ENCODE results near the gene IL1RAP.
"Not testable (repeated sequence)": the region's sequence is repeated elsewhere in the genome, so short reads cannot be mapped to it uniquely, and the experiment has no call there.

Gene IL1RAP

GRCh38 chr3:190506271-190506670 lies 7.6 kb upstream of the IL1RAP start:
- no peak for DNase-seq (ENCODE audit: low spot score)

- no peak for DNase-seq (ENCODE audit: low spot score)
Measured at GRCh38 chr3:190512666-190513065, 1.2 kb upstream of the IL1RAP start.

DNA sequence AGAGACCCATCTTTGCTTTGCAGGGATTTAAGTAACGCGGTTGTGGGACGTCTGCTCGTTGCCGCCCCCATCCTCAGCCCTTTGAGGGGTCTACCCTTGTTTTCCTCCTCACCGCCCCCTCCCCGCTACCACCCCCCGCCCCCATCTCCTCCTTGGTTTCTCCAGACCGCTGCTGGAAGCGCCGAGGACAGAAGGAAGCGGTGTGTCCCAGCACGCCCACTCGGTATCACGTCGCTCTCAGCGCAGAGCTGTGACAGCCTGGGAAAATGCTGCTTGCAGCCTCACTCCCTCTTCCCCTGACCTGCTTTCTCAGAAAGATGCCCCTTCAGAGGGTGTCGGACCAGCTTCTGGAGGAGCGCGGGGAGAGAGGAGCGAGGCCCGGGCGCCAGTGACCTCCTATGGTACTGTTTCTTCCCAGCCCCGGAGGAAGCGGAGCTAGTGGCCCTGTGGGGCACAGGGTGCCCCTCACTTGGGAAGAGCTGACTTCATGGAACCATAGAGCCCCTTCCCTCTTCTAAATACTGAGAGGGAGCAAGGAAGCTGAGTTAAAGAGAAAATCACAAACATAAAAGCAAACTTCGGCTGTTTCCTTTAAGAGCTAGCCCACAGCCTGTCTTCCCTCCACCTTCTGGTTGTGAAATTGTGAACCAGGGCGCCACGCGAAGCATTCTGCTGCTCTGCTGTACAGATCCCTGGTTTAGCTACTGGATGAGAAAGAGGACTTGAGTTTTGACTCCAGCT lies 698 bp downstream of the IL1RAP start:
- peak; percentile 47 for DNase-seq (ENCODE audit: low spot score)

- DNase-seq (ENCODE audit: low spot score): no peak
Measured at GRCh38 chr3:190516416-190516815, 2.5 kb downstream of the IL1RAP start.

GRCh38 chr3:190517687-190518086 lies 3.8 kb downstream of the IL1RAP start:
- peak; percentile 54 for DNase-seq (ENCODE audit: low spot score)

- DNase-seq (ENCODE audit: low spot score): not testable (repeated sequence)
Measured at GRCh38 chr3:190518531-190518930, 4.6 kb downstream of the IL1RAP start.

- no peak for DNase-seq (ENCODE audit: low spot score)
Measured at GRCh38 chr3:190519886-190520285, 6.0 kb downstream of the IL1RAP start.

- no peak for DNase-seq (ENCODE audit: low spot score)
Measured at GRCh38 chr3:190521998-190522397, 8.1 kb downstream of the IL1RAP start.

- no peak for DNase-seq (ENCODE audit: low spot score)
Measured at GRCh38 chr3:190522621-190523222, 8.8 kb downstream of the IL1RAP start.

DNA sequence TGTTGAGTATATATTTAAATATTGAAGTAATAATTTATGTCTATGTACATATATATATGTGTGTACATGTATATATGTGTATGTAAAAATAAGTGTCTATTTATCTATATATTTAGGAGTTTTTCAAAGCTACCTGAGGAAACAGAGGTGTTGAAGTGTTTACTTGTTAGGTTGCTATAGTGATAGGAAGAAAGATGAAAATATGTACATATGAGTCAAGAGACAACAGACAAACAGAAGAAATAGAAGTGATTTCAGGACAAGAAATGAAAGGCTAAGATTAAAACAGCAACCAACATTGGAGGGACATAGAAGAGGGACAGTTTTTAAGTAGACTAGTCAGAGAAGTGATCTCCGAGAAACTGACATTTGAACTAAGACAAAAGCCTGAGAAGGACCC lies 11.1 kb downstream of the IL1RAP start:
- no peak for DNase-seq (ENCODE audit: low spot score)

GRCh38 chr3:190525634-190526033 lies 11.7 kb downstream of the IL1RAP start:
- DNase-seq (ENCODE audit: low spot score): no peak

DNA sequence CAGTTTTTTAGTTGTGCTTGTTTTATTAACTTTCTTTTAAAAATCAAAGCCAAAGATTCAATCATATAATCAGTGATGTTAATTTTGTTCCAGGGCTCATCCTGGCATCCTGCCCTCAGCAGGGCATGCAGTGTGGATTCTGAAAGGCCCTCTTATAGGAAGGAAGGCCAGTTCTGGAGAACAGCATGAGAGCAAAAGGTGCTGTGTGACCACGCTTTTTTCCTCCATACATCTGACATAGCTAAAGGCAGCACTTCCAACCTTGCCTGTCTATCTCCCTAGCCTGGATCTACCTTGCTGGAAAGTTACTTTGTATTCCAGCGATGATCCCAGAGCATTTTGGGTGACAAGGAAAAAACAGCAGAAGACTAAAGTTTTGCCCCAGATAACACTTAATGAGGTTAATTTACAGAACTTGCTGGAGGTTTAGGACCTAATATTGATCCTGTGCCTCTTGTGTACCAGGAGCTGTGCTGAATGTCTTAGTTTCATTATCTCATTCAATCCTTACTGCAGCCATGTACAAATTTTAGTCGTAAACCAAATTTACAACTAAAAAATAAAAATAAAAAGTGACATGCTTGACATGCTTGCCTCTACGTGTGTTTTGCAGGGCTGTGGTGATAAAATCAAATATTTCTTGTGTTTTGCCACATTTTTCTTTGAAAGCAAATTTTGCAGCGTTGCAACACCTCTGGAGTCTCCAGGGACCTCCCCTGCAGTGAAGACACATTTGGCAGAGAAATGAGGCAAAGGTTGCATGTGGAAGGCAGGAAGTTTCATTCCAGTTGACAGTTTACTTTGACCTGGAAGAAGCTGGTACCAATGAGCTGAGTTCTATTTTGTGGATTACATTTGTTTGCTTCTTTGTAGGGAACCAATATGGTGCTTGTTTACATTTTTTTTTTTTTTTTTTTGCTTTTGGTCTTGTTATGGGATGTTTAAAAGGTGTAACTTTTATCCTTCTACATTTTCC lies 13.2 kb downstream of the IL1RAP start:
- no peak for DNase-seq (ENCODE audit: low spot score)

GRCh38 chr3:190528706-190529105 lies 14.8 kb downstream of the IL1RAP start:
- DNase-seq (ENCODE audit: low spot score): no peak

DNA sequence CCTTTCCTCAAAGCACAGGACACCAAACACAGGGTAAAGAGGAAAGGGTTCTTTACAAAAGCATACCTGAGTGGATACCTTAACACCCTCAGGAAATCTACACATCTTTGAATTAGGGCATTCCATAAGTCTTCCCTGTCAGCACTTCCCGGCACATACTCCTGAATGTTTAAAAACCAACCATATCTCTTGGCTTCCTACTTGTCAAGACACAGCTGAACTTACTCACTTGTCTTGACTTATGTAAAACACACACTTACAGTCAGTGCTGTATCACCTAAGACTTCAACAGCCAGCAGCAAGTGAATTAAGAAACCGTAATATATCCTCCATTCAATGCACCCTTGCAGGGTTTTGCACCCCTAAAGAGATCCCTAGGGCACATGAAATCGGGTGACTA lies 17.5 kb downstream of the IL1RAP start:
- DNase-seq (ENCODE audit: low spot score): no peak

- no peak for DNase-seq (ENCODE audit: low spot score)
Measured at GRCh38 chr3:190532731-190533203, 18.9 kb downstream of the IL1RAP start.

DNA sequence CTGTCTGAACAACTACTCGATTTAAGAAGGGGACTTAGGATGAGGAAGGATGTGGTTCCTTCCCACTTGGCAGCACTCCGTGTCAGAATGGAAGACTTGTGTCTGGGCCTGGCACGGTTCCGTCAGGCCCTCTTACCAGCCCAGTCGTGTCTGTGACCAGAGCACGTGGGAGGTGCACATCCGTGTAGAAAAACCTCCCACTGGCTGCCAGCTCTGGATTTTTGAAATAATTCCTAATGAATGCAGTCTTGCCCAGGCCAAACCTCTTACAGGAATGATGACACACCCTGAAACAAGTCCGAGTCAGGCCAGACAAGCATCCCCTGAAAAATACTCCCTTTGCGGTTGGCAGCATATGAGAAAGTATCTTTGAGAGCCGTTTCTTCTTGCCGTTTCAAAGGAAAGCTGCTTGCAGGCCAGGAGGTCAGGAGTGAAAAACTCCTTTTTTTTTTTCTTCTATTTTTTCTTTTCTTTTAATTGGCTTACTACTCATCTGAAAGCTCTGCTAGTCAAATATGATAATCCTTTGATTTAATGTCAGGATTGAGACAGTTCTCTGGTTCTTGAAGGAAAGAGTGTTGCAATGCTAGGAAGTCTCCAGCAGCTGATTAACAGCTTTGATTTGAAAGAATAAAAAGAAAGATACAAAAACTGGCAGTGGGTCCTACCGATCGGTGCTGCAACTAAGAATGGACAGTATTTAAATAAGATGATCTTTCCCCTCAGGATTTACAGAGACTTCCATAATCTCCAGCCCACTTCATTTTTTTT lies 19.8 kb downstream of the IL1RAP start:
- DNase-seq (ENCODE audit: low spot score): peak; percentile 87

DNA sequence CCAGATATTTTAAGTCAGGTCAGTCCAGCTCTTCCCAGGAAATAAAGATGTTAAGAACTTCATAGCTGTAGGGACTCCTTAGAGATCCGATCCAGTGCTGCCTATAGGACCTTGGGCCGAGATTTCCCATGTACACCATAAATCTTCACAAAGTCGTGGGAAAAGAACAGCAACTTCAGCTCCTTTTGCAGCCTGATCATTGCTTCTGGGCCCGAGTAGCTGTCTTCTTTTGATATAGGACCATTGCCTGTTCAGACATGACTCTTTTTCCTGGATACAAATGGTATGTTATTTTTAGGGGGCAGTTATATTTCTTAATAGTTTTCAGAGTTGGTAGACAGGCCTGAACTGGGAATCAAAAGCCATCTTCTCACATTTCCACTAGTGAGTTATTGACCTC lies 20.5 kb downstream of the IL1RAP start:
- no peak for DNase-seq (ENCODE audit: low spot score)

- DNase-seq (ENCODE audit: low spot score): no peak
Measured at GRCh38 chr3:190534986-190535385, 21.1 kb downstream of the IL1RAP start.

- no peak for DNase-seq (ENCODE audit: low spot score)
Measured at GRCh38 chr3:190537146-190537545, 23.3 kb downstream of the IL1RAP start.

GRCh38 chr3:190538288-190538687 lies 24.4 kb downstream of the IL1RAP start:
- no peak for DNase-seq (ENCODE audit: low spot score)

DNA sequence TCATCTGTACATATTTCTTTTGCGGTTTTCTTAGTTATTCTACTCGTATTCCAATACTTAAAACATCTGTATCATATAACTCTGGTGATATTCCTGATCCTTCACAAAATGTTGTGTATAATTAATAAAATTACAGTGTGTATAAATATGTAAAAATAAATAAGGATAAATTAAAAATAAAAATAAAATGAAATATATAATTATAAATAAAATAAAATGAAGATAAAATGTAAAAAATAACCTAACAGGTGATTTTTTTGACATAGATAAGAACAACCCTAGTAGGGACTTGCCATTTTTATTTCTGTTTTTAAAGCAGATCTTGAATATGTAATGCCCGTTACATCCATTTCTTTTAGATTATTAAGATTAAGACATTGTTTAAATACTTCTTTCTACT lies 25.6 kb downstream of the IL1RAP start:
- no peak for DNase-seq (ENCODE audit: low spot score)

GRCh38 chr3:190541008-190541407 lies 27.1 kb downstream of the IL1RAP start:
- DNase-seq (ENCODE audit: low spot score): no peak

Measured in AG08396 (cell line).